NT2/D1 (cell line): Measurements from ENCODE around the gene TOMM20.

Experiments
- SUZ12 ChIP-seq: IDR thresholded peaks from 2 replicates; pipeline ENCODE4 v1.6.1; 2011; ENCODE audit not compliant: insufficient read length, insufficient read depth; ENCODE audit errors: extremely low read depth
- YY1 ChIP-seq: IDR thresholded peaks from 2 replicates; pipeline ENCODE4 v1.6.1; 2011; ENCODE audit not compliant: insufficient read length, insufficient read depth
- ZNF274 ChIP-seq: IDR thresholded peaks from 2 replicates; pipeline ENCODE4 v1.6.1; 2011; ENCODE audit warnings: mild to moderate bottlenecking, low read depth, low read length

DNA sequence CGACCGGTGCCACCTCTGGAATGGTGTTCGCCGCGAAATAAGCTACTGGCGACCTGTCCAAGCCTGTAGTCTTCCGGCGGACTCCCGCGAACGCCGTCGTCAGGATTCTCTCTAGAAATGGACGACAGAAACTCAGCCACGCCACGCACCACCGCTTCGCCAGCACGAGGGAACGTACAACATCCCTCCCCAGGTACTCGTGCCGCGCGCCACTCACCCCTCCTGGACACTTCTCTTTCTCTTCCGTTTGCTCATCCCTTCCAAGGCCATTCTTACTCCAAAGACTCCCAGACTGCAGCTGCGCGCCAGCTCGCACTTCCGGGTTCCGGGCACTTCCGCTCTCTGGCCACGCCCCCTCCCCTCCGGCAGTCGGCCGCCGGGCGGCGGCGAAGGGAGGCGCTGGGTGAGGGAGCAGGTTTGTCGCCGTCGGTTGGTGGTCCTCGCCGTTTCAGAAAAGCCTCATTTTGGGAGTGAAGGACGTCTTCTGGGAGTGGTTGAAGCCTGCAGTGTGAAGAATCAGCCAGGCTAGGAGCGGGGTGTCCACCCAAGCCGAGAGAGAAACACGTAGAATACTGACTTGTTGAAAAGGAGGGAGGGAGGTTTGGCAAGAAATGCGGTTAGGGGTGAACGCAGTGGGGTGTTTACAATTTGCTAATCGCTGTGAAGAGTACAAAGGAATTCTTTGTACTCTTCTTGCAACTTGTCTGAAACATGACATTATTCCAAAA, 32.5 kb upstream of the TOMM20 start, which contains the start of gene RBM34:
- TF ChIP-seq ZNF274 (no peak), YY1 (no peak), SUZ12 (no peak)
